HG02610 (cell line): ENCODE measurements around the gene RXRA.

Experiments used
- ATAC-seq: cut with Tn5 transposase; IDR thresholded peaks from one replicate; pipeline ENCODE4 v1.9.1; 2021; ENCODE audit warnings: mild to moderate bottlenecking, moderate library complexity; ENCODE audit not compliant: unreplicated experiment

The RXRA gene

GRCh38 chr9:134477927-134478326, 151.7 kb downstream of the RXRA start:
- ATAC-seq: no peak

DNA sequence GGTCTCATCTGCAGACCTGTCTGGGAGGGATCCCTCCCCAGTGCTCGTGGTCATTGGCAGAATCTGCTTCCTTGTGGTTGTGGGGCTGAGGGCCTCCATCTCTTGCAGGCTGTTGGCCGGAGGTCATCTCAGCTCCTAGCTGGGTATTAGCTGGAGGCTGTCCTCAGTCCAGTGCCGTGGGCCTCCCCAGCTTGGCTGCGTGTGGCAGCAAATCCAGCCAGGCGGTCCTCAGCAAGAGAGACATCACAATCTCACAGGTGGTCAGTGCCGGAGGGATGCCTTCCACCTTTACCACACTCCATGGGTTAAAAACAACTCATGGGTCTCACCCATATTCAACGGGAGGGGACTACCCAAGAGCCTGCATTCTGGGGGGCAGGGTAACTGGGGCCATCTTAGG, 155.5 kb downstream of the RXRA start:
- ATAC-seq: no peak

DNA sequence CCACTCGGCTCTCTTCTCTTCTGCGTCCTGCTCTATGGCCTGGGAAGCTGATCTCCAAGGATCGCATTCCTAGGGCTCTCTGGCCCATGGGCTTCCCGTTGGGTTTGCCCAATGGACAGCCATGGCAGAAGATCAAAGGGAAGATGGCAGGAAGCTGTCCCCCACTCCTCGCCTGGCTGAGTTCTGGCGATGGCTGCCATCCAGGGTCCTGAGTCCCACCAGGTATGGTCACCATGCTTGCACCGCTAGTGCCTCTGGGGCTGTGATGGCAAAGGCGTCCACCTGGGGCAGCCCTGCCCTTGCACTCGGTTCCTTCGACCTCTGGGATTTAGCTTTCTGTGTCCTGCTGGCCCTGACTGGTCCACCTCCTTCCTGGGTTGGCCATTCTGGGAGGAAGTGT, 156.0 kb downstream of the RXRA start:
- ATAC-seq: no peak

- no peak for ATAC-seq
These were observed 157.3 kb downstream of the RXRA start for GRCh38 chr9:134483361-134484184.

DNA sequence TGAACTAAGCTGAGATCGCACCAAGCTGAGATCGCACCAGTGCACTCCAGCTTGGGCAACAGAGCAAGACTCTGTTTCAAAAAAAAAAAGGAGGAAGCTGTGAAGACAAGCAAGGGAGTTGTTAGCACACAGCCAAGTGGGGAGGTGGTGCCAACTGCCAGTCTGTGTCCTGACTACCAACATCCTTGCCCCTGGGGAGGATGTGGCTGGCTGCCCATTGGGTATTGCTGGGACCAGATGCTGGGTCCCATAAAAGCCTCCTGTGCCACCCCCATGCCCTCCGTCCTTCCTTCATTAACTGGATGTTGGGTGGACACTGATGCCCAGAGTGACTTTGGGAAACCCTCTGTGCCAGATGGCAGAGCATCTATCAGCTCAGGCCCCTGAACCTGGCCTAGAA, 158.2 kb downstream of the RXRA start:
- no peak for ATAC-seq

GRCh38 chr9:134485653-134486052, 159.4 kb downstream of the RXRA start:
- ATAC-seq: no peak

DNA sequence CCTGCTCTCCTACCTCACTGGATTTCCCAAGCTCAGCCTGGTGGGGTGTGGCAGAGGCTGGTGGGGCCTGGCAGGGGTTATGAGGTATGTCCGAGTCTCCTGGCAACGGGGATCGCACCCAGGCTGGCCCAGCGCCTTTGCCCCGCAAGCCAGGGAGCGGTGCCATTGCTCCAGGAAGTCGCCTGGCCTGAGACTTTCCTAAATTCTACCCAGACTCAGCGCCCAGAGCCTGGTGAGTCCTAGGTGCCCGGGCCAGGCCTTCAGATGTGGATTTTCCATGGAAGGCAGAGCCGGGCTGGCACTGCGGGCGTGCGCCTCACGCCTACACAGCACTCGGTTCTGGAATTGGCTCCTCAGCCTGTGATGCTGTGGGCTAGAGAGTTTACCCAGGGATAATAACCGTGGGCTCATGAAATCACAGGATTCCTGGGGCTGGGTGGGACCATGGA, 159.9 kb downstream of the RXRA start:
- no peak for ATAC-seq

- ATAC-seq: no peak
These were observed 160.3 kb downstream of the RXRA start for GRCh38 chr9:134486596-134486995.
